GM08714 (cell line): ENCODE results near the gene GNAL.

Experiments
- H3K4me3 ChIP-seq: fragments of 200-500 bp; sonication (Bioruptor generic); 2 replicates; pipeline ENCODE4 v1.5.1; 2014; ENCODE audit warnings: mild to moderate bottlenecking, low read length, inconsistent platforms
- ZNF274 ChIP-seq: IDR thresholded peaks from 2 replicates; pipeline ENCODE4 v1.6.1; 2012; ENCODE audit warnings: mild to moderate bottlenecking, low read depth, low read length

Gene GNAL

DNA sequence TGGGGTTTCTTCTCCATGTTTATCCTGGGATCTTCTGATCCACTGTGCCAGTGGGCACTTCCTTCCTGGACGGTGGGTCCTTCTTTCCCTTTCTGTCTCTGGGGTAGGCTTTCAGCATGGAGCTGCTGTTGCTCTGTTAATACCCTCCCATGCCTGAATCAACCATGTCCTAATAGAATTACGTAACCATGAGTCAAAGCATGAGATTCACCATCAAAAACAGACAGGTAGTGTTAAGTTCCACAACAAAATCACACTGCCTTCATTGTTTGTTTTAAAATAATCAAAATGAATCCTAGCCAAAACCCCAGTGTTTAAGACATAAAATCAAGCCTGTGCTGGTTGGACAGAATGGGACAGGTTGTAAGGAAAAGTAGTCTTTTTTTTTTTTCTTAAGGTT lies 37.5 kb downstream of the GNAL start:
- no peak overlapping the region for H3K4me3 ChIP-seq
- no peak for TF ChIP-seq ZNF274

DNA sequence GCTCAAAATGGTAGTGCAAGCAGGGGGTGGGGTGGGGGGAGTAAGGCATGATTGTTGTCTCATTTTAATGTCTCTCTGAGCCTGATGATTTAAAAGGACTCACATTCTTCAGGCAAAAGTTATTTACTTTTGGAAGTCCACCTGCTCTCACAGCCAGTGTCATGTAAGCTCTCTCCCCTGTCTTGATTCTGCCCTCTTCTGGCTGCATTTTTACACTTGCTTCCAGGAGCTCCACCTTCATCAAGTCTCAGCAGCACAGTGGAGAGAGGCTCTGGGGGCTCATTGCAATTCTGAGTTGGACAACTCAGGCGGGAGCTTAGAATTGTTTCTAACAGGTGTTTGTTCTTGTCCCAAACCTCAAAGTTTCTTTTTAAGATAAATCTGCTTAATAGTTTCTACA lies 39.2 kb downstream of the GNAL start:
- no peak for TF ChIP-seq ZNF274
- no peak overlapping the region for H3K4me3 ChIP-seq

DNA sequence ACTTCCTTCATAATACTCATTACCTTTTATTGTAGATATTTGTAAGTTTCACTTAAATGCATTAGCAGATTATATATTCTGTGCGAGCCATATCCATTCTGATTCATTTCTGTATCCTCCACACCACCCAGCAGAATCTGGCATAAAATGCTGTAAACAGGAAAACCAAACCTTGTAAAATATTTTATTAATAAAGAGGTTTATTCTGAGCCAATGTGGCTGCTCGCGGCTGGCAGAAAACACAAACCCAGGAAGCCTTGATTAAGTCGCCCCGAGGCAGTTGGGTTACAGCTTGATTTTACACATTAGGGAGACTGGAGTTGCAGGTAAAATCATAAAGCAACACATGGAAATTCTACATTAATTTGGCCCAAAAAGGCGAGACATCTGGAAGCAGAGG lies 40.5 kb downstream of the GNAL start:
- H3K4me3 ChIP-seq: no peak overlapping the region
- no peak for TF ChIP-seq ZNF274

DNA sequence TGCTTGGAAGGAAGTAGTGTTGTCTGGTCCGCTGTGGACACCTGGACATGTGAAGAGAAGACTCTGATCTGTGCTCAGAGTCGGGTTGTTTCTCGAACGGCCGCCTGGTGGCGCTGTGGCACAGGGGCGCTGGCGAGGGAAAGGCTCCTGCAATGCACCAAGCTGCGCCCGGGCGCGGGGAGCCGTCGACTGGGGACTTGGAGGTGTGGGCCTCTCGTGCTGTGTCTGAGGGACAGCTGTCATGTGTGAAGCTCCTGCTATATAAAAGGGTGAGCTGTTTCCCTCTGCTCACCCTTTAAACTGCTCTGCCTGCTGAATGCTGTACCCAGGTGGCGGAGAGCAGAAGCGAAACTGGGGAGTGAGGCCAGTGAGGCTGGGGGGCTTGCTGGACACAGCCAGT lies 44.0 kb downstream of the GNAL start:
- no peak for TF ChIP-seq ZNF274
- no peak overlapping the region for H3K4me3 ChIP-seq

DNA sequence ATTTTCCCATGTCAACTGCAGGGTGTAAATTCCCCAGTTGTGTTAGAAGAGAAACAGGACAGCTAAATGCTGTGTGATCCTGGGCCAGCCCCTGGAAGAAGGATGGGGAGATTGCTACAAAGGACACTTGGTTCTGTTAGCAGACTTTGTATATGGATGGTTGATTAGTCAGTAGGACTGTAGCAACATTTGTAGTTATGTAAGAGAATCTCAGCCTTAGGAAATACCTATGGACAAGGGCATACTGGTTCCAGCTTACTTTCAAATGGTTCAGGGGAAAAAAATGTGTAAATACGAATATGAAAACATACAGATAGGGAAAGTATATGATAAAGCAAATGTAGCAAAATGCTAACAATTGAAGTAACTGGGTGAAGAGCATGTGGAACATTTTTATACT lies 47.6 kb downstream of the GNAL start:
- TF ChIP-seq ZNF274: no peak

DNA sequence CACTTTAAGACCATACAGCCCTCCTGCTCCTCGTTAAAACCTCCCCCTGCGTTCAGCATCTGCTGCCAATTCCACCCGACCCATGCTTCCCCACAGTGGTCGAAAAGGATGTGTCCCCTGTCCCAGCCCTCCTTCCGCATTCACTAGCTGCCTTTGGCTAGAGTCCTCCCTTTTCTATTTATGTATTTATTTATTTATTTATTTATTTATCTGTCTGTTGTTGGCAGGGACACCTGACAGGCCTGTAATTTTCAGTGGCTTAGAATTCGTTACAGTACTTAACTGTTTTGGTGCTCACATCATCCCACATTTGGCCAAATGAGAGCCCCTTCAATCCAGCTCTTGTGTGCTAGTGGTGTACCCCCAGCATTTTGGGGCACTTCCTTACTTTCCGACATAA lies 50.8 kb downstream of the GNAL start:
- no peak for TF ChIP-seq ZNF274
- no peak overlapping the region for H3K4me3 ChIP-seq

More for the DNA sequence above, 47.6 kb downstream of the GNAL start:
- H3K4me3 ChIP-seq: no peak overlapping the region

DNA sequence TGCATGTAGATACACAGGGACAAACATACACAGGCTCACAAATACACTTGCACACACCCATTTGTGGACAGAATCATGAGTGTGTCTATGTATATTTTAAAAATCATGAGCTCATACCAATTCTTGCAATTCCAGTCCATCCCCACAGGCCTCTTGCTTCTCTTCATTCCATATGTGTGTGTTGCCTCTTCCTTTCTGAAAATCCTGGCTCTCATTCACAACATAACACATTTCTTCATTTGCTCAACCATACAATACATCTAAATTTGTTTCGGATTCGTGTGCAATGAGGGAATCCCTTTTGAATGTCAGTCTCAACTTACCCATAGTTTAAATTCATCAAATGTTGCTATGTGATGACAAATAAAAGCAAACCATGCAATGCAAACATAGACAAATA lies 51.4 kb downstream of the GNAL start:
- TF ChIP-seq ZNF274: no peak
- H3K4me3 ChIP-seq: no peak overlapping the region

DNA sequence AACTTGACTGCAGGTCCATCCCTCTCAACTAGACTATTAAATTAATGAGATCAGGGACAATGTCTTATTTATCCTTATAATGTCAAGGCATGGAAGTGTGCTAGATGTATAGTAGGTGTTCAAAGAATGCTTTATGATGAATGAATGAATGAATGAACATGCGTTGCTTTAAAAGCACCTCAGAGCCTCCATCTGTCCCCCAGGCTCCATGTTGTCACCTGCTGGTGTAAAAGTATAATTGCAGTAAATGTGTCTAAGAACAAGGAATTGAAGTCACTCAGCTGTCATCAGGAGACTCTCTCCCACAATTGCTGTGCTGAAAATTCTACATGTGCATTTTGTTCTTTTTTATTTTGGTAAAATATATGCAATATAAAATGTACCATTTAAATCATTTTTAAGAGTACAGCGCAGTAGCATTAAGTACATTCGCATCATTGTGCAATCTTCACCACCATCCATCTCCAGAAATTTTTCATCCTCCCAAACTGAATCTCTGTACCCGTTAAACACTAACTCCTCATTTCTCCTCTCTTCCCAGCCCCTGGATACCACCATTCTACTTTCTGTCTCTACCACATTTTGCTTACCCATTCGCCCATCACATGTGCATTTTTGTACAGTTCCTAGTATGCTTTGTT lies 52.6 kb downstream of the GNAL start:
- TF ChIP-seq ZNF274: no peak
- no peak overlapping the region for H3K4me3 ChIP-seq

DNA sequence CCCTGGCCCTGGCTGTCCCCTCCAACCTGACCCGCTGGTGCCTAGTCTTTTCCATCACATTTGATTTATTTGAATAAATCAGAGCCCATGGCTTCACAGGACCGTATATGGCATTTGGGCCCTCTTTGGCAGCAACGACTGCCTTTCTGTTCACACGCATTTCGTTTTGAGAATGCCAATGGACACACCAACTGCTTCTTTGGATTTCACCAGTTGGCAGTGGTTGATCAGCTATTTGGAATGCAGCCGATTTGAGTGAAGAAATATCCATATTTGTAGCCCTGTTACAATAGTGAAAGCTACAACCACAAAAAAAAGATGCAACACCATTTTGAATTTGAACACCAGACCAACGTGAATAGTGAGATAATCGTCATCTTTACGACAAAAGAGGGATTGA lies 56.5 kb downstream of the GNAL start:
- no peak for TF ChIP-seq ZNF274
- H3K4me3 ChIP-seq: no peak overlapping the region

DNA sequence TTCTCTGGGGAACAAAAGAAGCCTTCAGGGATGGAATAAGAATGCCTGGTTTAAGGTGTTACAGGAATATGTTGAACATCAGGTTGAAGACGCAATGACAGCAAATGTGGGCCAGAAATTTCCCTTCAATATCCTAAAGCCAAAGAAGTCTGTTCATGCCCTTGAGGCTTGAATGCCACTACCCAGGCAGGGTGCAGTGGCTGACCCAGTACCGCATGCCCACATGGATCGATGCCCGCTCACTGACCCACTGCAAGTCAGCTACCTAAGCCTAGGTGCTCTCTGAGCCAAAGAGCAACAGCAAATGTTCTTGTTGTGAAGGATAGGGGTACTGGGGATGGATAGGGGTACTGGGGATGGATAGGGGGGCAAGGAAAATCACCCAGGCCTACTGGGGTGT lies 58.2 kb downstream of the GNAL start:
- no peak for TF ChIP-seq ZNF274
- H3K4me3 ChIP-seq: no peak overlapping the region

DNA sequence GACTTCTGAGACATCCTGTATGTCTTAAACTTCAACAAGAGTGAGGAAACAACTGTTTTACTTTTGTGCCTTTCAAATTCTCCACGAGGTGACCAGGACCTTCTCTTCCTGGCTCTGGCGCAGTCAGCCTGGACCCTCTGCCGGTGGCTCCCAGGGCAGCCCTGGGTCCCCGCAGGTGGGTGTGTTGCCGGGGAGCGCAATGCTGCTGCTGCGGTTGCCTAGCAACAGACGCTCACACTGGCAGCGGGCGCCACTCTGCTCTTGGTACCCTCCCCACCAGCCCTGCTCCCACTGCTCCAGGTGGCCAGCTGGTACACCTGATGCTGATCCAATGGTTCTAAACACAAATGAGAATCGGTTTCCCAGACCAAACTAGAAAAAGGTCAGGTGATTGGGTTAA lies 58.7 kb downstream of the GNAL start:
- TF ChIP-seq ZNF274: no peak
- no peak overlapping the region for H3K4me3 ChIP-seq

DNA sequence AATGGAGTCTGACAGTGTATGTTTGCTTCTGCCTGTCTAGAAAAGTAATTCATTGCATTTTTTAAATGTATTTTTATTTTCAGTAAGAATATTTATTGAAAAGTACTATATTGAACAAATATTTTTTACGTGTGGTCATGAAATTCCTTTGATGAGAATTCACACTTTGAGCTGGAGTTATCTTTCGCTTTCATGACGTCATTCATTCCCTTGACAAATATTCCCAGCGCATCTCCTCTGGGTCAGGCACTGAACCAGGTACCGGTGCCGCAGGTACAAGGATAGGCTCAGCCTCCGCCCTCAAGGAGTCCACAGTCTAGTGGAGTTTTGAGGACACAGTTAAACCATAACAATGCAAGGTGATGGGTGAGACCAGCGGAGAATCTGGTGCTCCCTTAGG lies 60.2 kb downstream of the GNAL start:
- TF ChIP-seq ZNF274: no peak
- no peak overlapping the region for H3K4me3 ChIP-seq

DNA sequence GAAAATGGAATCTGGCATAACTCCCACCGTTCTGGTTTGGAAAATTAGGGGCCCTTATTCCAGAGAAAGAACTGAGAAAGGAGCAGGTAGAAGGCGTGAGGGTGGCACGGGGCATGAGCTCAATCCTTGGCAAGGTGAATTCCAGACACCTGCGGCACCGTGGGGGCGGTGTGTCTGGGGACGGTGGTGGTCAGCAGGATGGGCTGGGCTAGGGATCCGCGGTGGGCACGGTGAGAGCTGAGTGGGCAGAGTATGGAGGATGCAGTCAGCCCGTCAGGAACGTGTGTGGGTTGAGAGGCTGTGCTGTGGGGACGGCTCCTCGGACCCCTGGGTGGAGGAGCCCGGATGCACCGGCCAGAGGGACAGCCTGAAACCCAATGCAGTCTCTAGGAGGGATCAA lies 61.1 kb downstream of the GNAL start:
- H3K4me3 ChIP-seq: no peak overlapping the region
- TF ChIP-seq ZNF274: no peak

DNA sequence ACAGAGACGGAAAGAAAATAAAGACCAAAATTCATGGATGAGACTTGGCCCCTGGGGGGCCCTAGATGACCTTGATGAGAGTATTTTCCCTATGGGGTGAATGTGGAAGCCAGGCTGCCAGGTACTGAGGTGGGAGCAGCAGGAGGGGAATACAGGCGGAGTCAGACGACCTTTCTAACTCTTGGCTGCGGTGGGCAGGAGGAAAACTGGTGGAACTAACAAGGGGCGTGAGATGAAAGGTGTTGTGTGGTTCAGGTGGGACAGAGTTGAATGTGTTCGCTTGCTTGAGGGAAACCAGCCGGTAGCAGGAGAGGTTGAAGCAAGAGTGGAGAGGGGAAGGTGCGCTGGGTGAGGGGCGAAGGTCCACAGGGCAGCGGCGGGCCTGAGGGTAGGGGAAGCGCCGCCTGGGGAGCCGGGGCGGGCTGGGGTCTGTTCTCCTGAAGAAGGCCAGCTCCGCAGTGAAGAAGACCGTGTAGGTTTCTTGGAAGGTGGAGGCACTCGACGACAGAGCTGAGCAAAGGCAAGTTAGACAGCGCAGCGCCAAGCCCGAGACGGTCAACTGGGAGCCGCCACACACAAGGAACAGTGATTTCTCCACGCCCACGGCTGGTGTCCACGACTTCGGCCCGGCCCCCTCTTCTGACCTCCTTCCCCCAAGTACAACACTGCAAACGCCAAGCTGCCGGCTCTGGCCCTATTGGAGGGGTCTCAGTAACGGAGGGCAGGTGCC lies 61.7 kb downstream of the GNAL start:
- H3K4me3 ChIP-seq: no peak overlapping the region
- no peak for TF ChIP-seq ZNF274

DNA sequence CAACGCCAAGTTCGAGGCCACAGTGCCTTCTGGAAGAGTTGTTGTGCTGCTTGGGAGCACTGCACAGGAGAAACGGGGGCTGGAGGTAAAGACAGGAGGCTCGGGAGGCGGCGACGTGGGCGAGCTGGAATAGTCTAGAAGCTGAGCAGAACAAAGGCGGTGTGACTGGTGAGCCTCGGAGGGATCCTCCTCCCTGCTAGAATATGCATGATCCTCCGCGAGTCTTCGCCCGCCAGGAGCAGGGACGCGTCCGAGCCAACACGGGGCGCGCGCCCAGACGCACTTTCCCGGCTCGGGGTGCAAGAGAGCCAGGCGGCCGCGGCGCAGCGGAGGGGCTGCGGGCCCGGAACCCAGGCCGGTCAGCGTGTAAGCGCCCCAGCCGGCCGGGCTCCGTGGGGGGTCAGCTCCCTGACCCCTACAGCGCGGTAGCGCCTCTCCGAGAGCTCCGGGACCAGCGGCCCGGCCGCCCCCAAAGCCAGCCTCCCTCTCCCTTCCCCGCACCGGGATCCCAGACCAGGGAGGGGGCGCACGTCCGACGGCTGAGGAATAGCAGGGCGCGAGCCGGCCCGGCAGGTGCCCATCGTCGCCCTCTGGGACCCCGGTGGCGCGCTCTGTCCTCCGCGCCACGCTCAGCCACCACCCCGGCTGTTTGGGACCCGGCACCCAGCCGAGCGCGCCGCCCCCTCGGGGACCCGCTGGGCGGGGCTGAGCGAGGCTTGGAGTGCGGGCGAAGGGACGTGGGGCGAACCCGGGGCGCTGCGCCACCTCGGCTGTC lies 62.5 kb downstream of the GNAL start:
- no peak overlapping the region for H3K4me3 ChIP-seq
- no peak for TF ChIP-seq ZNF274
